Activated CD4-positive, alpha-beta T cell treated with anti-CD3 and anti-CD28 coated beads, Interleukin-2, amount 10 ng/mL, durations not matched to agents 7 days and 5 days (primary cell): ENCODE measurements around the gene PXK. TPM values are rescaled to one million over a fixed set of nuclear protein-coding genes. Genes with fewer than 3 reads are reported as not detected.
"Not testable (repeated sequence)": the region's sequence is repeated elsewhere in the genome, so short reads cannot be mapped to it uniquely, and the experiment has no call there.

Experiments
- CTCF ChIA-PET: fragments of 350-600 bp; sonication (Branson Sonifier 250); formaldehyde crosslinking; loops from one replicate; lab custom pipeline; 2021; ENCODE audit warnings: antibody characterized with exemption; lab: Charles Lee
- POLR2A ChIA-PET: fragments of 350-600 bp; sonication (Branson Sonifier 250); formaldehyde crosslinking; loops from one replicate; lab custom pipeline; 2021; ENCODE audit warnings: antibody characterized with exemption; lab: Charles Lee
- DNase-seq: peaks from one replicate; pipeline ENCODE4 v3.0.0-alpha.2; 2020
- H3K27ac Mint-ChIP-seq: one replicate; pipeline ENCODE4 v1.8.0; 2021; ENCODE audit warnings: mild to moderate bottlenecking, moderate library complexity, mixed read lengths
- H3K27me3 Mint-ChIP-seq: one replicate; pipeline ENCODE4 v1.8.0; 2021; ENCODE audit warnings: mixed read lengths
- H3K36me3 Mint-ChIP-seq: one replicate; pipeline ENCODE4 v1.8.0; 2021; ENCODE audit warnings: low read depth, mixed read lengths
- H3K4me1 Mint-ChIP-seq: one replicate; pipeline ENCODE4 v1.8.0; 2021; ENCODE audit warnings: mixed read lengths
- H3K4me3 Mint-ChIP-seq: one replicate; pipeline ENCODE4 v1.8.0; 2021; ENCODE audit warnings: mild to moderate bottlenecking, moderate library complexity, mixed read lengths
- H3K9me3 Mint-ChIP-seq: one replicate; pipeline ENCODE4 v1.8.0; 2021; ENCODE audit warnings: mixed read lengths
- total RNA-seq, 2 experiments: library from RNA; stranded (reverse); gene quantifications; one replicate each; pipeline ENCODE4 v1.2.3, GENCODE V29; 2021

PXK gene
- total RNA-seq: 10 to 100 TPM; 30.3 to 40.2 TPM

DNA sequence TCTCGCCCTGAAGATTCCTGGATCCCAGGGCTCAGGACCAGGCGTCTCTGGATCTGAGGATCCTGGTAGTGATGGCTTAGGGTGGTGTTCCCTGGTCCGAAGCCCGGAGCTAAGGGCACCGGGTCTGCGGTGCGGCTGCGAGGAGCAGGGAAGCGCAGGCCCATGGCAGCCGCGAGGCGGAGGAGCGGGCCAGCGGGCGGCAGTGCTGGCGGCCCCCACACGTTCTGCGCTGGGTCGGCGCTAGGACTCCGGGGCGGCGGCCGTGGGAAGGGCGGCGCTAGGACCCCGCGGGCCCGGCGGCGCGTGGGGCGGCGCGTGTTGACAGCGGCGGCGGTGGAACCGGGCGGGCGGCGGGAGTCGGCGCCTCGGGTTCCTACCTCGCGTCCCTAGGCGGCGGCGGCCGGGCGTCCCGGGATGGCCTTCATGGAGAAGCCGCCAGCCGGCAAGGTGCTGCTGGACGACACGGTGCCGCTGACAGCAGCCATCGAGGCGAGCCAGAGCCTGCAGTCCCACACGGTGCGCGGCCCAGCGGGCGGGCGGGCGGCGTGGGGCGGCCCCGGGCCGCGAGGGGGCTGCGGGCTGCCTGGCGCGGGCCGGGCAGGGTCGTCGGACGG is at the start of gene PXK:
Gene PXK (plus strand): TSS at position 318 of the 614 bp plus-strand sequence. CDS start 97 bp downstream, at position 415.
- ChIA-PET POLR2A (no interaction called here), CTCF (interaction anchor here (0.6 to 5.6 kb wide), 7 partner anchors 8 to 144 kb away, joined by 3 to 24 read pairs (median 5); partner anchors contain the start of genes HTD2 and RPP14)
- peak; percentile 75 for DNase-seq
- Mint-ChIP-seq H3K27me3 (no peaks in the 10 kb centered on the region), H3K9me3 (no peaks in the 10 kb centered on the region), H3K36me3 (peaks cover 8% of the 10 kb centered on the region), H3K4me3 (peak within 1 kb of the TSS; percentile 100), H3K4me1 (peaks cover 46% of the 10 kb centered on the region), H3K27ac (peak within 1 kb of the TSS; percentile 97)

DNA sequence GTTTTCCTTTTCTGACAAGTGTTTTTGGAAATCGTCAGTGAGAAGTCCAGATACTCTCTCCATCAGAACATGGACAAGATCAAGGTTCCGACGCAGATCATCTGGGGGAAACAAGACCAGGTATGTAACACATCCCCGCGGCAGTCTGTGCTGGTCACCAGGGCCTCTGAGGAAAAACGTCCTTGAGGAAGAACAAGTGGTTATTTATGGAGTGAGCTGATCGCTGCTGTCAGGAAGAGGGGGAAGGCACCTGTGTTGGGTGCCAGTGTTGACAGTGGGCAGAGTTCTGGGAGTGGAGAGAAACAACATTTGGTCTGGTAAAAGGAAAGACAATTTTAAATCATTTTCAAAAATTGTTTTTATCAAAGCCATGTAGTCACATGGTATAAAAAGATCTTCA is 47.4 kb upstream of the PXK start:
- Mint-ChIP-seq H3K27me3 (no peaks in the 10 kb centered on the region), H3K27ac (no peak overlapping the region), H3K4me3 (no peak overlapping the region), H3K36me3 (no peaks in the 10 kb centered on the region), H3K9me3 (no peaks in the 10 kb centered on the region), H3K4me1 (no peaks in the 10 kb centered on the region)
- POLR2A ChIA-PET: no interaction called here
- CTCF ChIA-PET: interaction anchor here (0.6 kb wide), 1 partner anchor 21 kb away, joined by 3 read pairs; the partner anchor contains the start of genes HTD2 and RPP14
- no peak for DNase-seq

DNA sequence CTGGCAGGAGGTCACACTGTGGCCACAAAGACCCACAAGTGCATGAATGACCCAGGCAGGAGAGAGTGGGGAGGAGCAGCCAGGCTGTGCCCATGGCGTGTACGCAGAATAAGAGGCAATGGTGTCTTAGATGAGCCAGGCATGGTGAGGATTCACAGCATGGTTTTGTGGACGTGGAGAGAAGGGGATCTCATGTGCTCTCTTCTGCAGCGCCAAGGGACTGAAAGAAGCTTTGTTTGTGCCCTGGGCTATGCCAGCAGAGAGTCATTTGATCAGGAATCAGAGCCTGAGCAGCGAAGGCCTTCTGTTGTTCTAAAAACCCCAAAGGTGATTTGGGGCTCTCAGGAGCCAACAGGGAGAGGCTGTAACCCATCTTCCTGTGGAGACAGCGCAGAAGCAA is 45.3 kb upstream of the PXK start:
- Mint-ChIP-seq H3K4me3 (no peak overlapping the region), H3K27ac (no peak overlapping the region), H3K27me3 (no peaks in the 10 kb centered on the region), H3K36me3 (peaks cover 4% of the 10 kb centered on the region), H3K9me3 (no peaks in the 10 kb centered on the region), H3K4me1 (no peaks in the 10 kb centered on the region)
- ChIA-PET POLR2A (no interaction called here), CTCF (no interaction called here)
- no peak for DNase-seq

DNA sequence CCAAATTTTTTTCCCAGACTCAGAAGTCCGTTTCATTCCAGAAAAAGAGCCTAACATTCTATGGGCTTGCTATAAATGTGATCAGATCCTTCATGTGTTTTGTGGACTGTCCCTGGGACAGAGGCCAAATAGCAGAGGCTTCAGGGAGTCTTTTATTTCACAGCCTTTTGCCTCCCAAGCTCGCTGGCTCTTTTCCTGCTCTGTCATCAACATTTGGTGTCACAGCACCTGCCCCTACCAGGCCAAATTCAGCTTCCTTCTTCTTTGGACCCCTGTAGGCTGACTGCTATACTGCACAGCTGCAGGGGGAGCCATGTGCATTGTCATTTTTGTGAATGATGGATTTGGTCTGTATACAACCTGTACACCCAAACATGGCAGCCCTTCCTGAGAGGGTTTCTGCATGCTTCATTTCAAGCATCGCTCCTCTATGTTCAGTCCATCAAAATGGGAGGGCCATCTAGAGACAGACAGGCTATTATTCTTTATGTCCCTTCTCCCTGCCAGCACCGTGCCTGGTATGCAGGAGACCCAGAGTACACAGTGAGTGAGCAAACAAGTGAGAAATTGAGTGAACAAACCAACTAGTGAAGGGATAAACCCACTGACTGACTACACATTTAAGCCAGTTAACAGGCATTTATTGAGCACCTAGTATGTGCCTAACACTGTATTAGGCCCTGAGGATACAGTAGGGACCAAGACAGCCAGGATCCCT is 44.5 kb upstream of the PXK start:
- CTCF ChIA-PET: interaction anchor here (0.9 kb wide), 1 partner anchor 69 kb away, joined by 3 read pairs; no protein-coding TSS in a partner anchor
- DNase-seq: no peak
- POLR2A ChIA-PET: no interaction called here

DNA sequence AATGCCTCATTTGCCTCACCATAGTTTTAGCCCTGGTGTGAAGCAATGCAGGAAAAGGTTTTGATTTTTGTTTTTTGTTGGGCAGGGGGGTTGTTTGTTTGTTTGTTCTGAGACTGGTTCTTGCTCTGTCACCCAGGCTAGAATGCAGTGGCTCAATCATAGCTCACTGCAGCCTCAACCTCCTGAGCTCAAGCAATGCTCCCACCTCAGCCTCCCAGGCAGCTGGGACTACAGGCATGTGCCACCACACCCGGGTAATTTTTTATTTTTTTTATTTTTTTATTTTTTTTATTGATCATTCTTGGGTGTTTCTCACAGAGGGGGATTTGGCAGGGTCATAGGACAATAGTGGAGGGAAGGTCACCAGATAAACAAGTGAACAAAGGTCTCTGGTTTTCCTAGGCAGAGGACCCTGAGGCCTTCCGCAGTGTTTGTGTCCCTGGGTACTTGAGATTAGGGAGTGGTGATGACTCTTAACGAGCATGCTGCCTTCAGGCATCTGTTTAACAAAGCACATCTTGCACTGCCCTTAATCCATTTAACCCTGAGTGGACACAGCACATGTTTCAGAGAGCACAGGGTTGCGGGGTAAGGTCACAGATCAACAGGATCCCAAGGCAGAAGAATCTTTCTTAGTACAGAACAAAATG is 43.6 kb upstream of the PXK start:
- POLR2A ChIA-PET, H3K36me3 Mint-ChIP-seq, H3K4me1 Mint-ChIP-seq, CTCF ChIA-PET, DNase-seq, H3K9me3 Mint-ChIP-seq, H3K27ac Mint-ChIP-seq, H3K4me3 Mint-ChIP-seq, H3K27me3 Mint-ChIP-seq: not testable (repeated sequence)

More for the DNA sequence above, 44.5 kb upstream of the PXK start:
- no peaks in the 10 kb centered on the region for H3K9me3 Mint-ChIP-seq
- no peaks in the 10 kb centered on the region for H3K4me1 Mint-ChIP-seq
- H3K36me3 Mint-ChIP-seq: peaks cover 4% of the 10 kb centered on the region
- H3K27ac Mint-ChIP-seq: no peak overlapping the region
- H3K27me3 Mint-ChIP-seq: no peaks in the 10 kb centered on the region
- H3K4me3 Mint-ChIP-seq: no peak overlapping the region

DNA sequence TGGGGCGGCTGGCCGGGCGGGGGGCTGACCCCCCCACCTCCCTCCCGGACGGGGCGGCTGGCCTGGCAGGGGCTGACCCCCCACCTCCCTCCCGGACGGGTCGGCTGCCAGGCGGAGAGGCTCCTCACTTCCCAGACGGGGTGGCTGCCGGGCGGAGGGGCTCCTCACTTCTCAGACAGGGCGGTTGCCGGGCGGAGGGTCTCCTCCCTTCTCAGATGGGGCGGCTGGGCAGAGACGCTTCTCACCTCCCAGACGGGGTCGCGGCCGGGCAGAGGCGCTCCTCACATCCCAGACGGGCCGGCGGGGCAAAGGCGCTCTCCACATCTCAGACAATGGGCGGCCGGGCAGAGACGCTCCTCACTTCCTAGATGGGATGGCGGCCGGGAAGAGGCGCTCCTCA is 42.2 kb upstream of the PXK start:
- H3K4me1 Mint-ChIP-seq, DNase-seq, CTCF ChIA-PET, H3K27ac Mint-ChIP-seq, POLR2A ChIA-PET, H3K36me3 Mint-ChIP-seq, H3K4me3 Mint-ChIP-seq, H3K27me3 Mint-ChIP-seq, H3K9me3 Mint-ChIP-seq: not testable (repeated sequence)

DNA sequence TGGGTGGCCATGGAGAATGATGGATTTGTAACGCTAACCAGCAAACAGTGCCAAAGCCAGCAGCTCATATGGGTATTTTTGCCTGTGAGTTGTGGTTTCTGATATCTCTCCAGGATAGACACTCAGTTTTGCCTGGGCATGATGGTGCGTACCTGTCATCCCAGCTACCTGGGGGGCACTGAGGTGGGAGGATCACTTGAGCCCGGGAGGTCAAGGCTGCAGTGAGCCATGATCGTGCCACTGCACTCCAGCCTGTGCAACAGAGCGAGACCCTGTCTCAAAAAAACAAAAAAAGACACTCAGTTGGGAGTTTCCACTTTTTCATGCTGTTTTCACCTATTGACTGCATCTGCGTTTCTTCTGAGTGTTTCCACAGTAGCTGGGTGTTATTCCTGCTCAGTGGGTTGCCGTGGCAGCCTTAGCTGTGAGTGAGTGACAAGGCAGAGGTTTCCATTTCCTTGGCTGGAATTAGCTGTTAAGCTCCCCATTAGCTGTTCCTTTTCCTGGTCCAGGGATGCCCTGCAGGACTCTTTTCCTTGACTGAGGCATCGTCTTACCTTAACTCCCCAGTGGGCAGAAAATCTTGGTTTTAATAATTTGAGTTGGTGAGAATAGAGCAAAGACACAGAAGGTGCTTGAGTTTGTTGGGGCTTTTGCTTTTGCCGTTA is 40.9 kb upstream of the PXK start:
- no peak overlapping the region for H3K27ac Mint-ChIP-seq
- DNase-seq: no peak
- H3K36me3 Mint-ChIP-seq: peaks cover 4% of the 10 kb centered on the region
- no peaks in the 10 kb centered on the region for H3K27me3 Mint-ChIP-seq
- POLR2A ChIA-PET: no interaction called here
- H3K9me3 Mint-ChIP-seq: peaks cover 4% of the 10 kb centered on the region
- H3K4me1 Mint-ChIP-seq: no peaks in the 10 kb centered on the region
- H3K4me3 Mint-ChIP-seq: no peak overlapping the region
- CTCF ChIA-PET: interaction anchor here (3.3 kb wide), 1 partner anchor 14 kb away, joined by 25 read pairs; the partner anchor contains the start of genes HTD2 and RPP14

DNA sequence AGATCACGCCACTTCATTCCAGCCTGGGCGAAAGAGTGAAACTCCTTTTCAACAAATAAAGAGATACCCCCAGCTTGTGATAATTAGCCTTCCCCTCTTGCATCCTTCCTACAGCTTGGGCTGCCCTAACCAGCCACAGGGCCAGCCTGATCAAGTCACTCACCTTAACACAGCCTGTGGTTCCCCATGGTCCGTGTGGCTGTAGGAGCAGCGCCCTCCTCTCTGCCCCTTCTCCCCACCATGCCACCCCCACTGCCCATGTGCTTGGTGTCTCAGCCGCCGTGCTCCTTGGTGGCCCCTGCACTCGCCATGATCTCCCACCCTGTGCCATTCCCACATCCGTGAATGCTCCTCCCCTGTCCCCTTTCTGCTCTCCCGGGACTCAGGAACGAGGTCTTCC is 39.8 kb upstream of the PXK start:
- Mint-ChIP-seq H3K9me3 (peaks cover 4% of the 10 kb centered on the region), H3K4me3 (no peak overlapping the region), H3K27ac (no peak overlapping the region), H3K27me3 (no peaks in the 10 kb centered on the region), H3K4me1 (no peaks in the 10 kb centered on the region), H3K36me3 (peaks cover 4% of the 10 kb centered on the region)
- CTCF ChIA-PET: interaction anchor here (3.3 kb wide), 1 partner anchor 13 kb away, joined by 25 read pairs; the partner anchor contains the start of genes HTD2 and RPP14
- no peak for DNase-seq
- POLR2A ChIA-PET: no interaction called here

DNA sequence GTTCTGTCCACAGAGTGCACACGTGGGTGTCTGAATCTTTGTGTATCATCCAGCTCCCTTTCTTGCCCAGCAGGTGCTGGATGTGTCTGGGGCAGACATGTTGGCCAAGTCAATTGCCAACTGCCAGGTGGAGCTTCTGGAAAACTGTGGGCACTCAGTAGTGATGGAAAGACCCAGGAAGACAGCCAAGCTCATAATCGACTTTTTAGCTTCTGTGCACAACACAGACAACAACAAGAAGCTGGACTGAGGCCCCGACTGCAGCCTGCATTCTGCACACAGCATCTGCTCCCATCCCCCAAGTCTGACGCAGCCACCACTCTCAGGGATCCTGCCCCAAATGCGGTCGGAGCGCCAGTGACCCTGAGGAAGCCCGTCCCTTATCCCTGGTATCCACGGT is 39.2 kb upstream of the PXK start:
- H3K27ac Mint-ChIP-seq: no peak overlapping the region
- H3K4me3 Mint-ChIP-seq: no peak overlapping the region
- no peak for DNase-seq
- peaks cover 4% of the 10 kb centered on the region for H3K9me3 Mint-ChIP-seq
- ChIA-PET POLR2A (no interaction called here), CTCF (interaction anchor here (3.3 kb wide), 1 partner anchor 13 kb away, joined by 25 read pairs; the partner anchor contains the start of genes HTD2 and RPP14)
- peaks cover 3% of the 10 kb centered on the region for H3K27me3 Mint-ChIP-seq
- no peaks in the 10 kb centered on the region for H3K4me1 Mint-ChIP-seq
- H3K36me3 Mint-ChIP-seq: peaks cover 4% of the 10 kb centered on the region

DNA sequence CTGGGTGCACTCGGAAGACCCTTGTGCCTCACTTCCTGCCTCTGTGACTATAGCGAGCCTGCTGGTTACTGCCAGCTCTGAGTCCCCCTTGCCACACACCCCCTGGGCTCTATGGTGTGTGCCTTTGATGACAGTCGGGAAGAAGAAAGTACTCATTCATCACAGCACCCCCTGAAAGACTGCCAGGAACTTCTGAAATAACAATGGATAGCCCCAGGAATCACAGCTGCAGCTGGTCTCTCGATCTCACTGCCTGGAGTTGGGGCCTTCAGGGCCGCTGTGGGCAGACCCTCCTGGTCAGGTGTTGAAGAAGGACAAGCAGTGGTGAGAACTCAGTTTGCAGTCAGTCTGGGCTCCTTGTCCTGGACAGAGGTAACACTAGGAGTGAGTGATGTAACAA is 36.4 kb upstream of the PXK start:
- Mint-ChIP-seq H3K27me3 (peaks cover 18% of the 10 kb centered on the region), H3K4me3 (no peak overlapping the region), H3K9me3 (peaks cover 5% of the 10 kb centered on the region), H3K36me3 (peaks cover 4% of the 10 kb centered on the region), H3K4me1 (no peaks in the 10 kb centered on the region), H3K27ac (no peak overlapping the region)
- CTCF ChIA-PET: interaction anchor here (0.6 to 3.4 kb wide), 2 partner anchors 11 to 223 kb away, joined by 4 to 21 read pairs; partner anchors contain the start of genes HTD2 and RPP14
- no peak for DNase-seq
- POLR2A ChIA-PET: no interaction called here

DNA sequence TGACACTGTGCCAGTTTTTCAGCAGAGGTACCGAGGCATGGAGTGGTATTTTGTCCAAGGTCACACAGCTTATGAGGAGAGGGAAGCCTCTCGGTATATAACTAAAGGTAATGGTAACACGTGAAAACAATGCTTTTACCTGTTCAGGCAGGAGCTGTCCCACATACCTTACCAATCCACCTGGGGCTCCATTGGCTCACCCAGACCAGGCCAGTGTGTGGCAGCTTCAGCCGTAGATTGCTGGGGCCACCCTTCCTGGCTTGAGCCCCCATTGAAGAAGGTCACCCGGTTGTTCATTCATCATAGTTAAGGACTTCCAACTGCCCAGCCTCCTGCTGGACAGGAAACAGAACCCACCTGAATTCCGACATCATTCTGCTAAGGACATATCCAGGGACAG is 35.8 kb upstream of the PXK start:
- Mint-ChIP-seq H3K4me1 (no peaks in the 10 kb centered on the region), H3K9me3 (peaks cover 8% of the 10 kb centered on the region), H3K4me3 (no peak overlapping the region), H3K27ac (no peak overlapping the region), H3K36me3 (no peaks in the 10 kb centered on the region), H3K27me3 (peaks cover 24% of the 10 kb centered on the region)
- no peak for DNase-seq
- CTCF ChIA-PET: interaction anchor here (3.4 kb wide), 1 partner anchor 10 kb away, joined by 21 read pairs; the partner anchor contains the start of genes HTD2 and RPP14
- POLR2A ChIA-PET: no interaction called here

DNA sequence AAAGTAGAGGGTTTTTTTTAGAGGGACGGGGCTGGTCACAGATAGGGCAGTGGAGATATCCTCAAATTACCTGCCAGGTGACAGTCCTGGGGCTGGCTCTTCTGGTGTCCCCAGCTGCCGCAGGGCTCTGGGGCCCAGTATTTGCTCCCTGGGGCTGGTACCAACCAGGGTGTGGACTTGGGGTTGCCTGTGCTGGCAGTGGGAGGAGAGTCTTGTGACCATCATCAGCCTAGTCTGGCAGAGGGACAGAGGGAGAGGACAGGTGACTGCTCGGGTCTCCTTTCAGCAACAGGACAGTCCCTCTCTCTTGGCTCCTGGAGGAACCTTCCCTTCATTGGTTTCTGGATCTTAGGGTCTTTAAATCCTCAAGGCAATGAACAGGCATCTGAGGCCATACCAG is 34.5 kb upstream of the PXK start:
- CTCF ChIA-PET: interaction anchor here (0.6 to 3.4 kb wide), 5 partner anchors 9 to 127 kb away, joined by 3 to 21 read pairs (median 3); partner anchors contain the start of genes HTD2 and RPP14
- H3K4me1 Mint-ChIP-seq: no peaks in the 10 kb centered on the region
- POLR2A ChIA-PET: no interaction called here

More for the DNA sequence above, 34.5 kb upstream of the PXK start:
- H3K27me3 Mint-ChIP-seq: peaks cover 32% of the 10 kb centered on the region
- H3K36me3 Mint-ChIP-seq: no peaks in the 10 kb centered on the region
- peaks cover 8% of the 10 kb centered on the region for H3K9me3 Mint-ChIP-seq
- H3K4me3 Mint-ChIP-seq: no peak overlapping the region
- H3K27ac Mint-ChIP-seq: no peak overlapping the region
- no peak for DNase-seq
